Lower lobe of right lung (tissue), 2 donors: ENCODE measurements around the gene MSLN. TPM values are rescaled to one million over a fixed set of nuclear protein-coding genes. Genes with fewer than 3 reads are reported as not detected.
"Not testable (repeated sequence)": the region's sequence is repeated elsewhere in the genome, so short reads cannot be mapped to it uniquely, and the experiment has no call there.

Source experiments
- ATAC-seq, 2 donors: fragments of 200-7000 bp; cut with Tn5 transposase; one replicate each; pipeline ENCODE4 v1.9.1; 2020 to 2022; ENCODE audit warnings: mild to moderate bottlenecking in 2 of 2, moderate library complexity in 2 of 2
- DNase-seq: peaks from one replicate; pipeline ENCODE4 v3.0.0-alpha.2; 2020
- H3K27ac ChIP-seq: fragments of 200-600 bp; one replicate; pipeline ENCODE4 v1.8.0; 2022
- H3K27me3 ChIP-seq: fragments of 200-600 bp; one replicate; pipeline ENCODE4 v1.8.0; 2022; ENCODE audit warnings: low read depth
- H3K36me3 ChIP-seq: fragments of 200-600 bp; one replicate; pipeline ENCODE4 v1.8.0; 2022; ENCODE audit warnings: mild to moderate bottlenecking
- H3K4me1 ChIP-seq: fragments of 200-600 bp; one replicate; pipeline ENCODE4 v1.8.0; 2022
- H3K4me3 ChIP-seq: fragments of 200-600 bp; one replicate; pipeline ENCODE4 v1.8.0; 2022; ENCODE audit warnings: mild to moderate bottlenecking
- H3K9me3 ChIP-seq: fragments of 200-600 bp; one replicate; pipeline ENCODE4 v1.8.0; 2022
- intact Hi-C: fragments of 100-400 bp; cut with DNase I; formaldehyde crosslinking; loops from one replicate; pipeline ENCODE4 v1.11.0; 2022
- total RNA-seq: library from RNA; stranded (reverse); fragmentation: NEBNext Ultra II Directional; extraction: Animal tissue kit (Norgen Biotek cat#: 25700); gene quantifications from one replicate; pipeline ENCODE4 v1.2.1, GENCODE V29; 2021
- TF ChIP-seq, protein P1 (sequence below): fragments of 200-600 bp; IDR thresholded peaks from one replicate; pipeline ENCODE4 v1.8.0; 2022; ENCODE audit warnings: antibody characterized with exemption, mild to moderate bottlenecking
- donor health status: DM: no; HTN: yes; CAD: no; lungs with severe emphysema.

Gene MSLN
- total RNA-seq, 1 donor from 2014 or later: 42.6 TPM

DNA sequence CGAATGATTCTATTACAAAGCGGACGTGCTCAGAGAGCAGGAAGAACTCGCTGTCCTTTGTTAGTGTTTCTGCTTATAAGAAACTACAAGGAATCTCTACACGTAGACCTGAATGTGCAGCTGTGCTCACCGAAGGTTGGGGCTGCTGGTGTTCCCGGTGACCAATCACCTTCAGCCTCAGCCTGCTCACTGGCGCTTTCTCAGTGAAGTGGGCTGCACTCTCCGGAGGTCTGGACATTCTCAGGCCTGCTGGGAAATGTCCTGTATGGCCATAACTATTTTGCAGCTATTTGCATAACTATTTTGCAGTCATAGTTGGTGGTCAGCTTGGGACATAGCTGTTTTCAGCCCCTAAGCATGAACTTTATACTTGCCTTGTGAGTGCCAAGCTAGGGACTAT is 10.0 kb upstream of the MSLN start:
- no peaks in the 10 kb centered on the region for H3K9me3 ChIP-seq
- no peaks in the 10 kb centered on the region for H3K36me3 ChIP-seq
- TF ChIP-seq, protein P1, sequence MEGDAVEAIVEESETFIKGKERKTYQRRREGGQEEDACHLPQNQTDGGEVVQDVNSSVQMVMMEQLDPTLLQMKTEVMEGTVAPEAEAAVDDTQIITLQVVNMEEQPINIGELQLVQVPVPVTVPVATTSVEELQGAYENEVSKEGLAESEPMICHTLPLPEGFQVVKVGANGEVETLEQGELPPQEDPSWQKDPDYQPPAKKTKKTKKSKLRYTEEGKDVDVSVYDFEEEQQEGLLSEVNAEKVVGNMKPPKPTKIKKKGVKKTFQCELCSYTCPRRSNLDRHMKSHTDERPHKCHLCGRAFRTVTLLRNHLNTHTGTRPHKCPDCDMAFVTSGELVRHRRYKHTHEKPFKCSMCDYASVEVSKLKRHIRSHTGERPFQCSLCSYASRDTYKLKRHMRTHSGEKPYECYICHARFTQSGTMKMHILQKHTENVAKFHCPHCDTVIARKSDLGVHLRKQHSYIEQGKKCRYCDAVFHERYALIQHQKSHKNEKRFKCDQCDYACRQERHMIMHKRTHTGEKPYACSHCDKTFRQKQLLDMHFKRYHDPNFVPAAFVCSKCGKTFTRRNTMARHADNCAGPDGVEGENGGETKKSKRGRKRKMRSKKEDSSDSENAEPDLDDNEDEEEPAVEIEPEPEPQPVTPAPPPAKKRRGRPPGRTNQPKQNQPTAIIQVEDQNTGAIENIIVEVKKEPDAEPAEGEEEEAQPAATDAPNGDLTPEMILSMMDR: no peak
- H3K27me3 ChIP-seq: no peaks in the 10 kb centered on the region
- no peak overlapping the region for H3K4me3 ChIP-seq
- no peaks in the 10 kb centered on the region for H3K4me1 ChIP-seq
- intact Hi-C loops: no loop called here
- no peak overlapping the region for H3K27ac ChIP-seq
- DNase-seq (no peak), ATAC-seq (no peak)

DNA sequence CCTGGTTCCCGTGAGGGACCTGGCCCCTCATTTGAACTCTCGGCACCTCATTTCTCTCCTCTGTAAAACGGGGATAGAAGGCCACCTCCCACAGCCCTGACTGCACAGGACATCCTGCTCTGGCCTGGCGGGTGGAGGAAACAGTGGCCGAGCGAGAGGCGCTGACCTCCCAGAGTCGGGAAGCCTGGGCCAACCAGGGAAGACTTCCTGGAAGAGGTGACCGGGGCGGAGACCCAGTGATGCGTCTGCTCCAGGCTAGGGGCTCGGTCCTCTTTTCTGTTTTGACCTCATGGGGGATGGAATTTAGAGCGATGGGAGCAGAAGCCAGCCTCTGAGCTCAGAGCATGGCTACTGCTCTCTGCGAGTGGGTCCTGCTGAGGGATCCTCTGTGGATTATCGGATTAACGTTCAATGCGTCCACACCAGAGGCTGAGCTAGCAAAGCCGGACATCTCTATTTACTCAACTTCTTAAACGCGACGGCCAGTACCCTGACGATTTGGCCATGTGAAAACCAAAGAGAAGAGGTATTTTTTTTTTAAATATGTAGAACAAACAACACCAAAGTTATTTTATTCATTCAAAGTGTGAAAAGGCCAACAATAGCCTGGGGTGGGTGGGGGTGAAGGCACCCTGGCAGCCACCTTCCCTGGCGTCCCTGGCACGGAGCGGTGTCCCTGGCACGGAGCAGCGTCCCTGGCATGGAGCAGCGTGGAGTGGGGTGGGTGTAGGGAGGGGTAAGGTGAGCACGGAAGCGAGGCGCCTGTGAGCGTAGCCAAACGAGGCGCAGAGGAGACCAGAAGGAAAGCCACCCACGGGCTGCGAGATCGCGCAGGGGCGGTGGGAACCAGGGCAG is 9.2 kb upstream of the MSLN start:
- ATAC-seq (peak; percentile 63 to 82), DNase-seq (peak; percentile 49)
- Histone ChIP-seq H3K4me1 (no peaks in the 10 kb centered on the region), H3K27me3 (no peaks in the 10 kb centered on the region), H3K4me3 (no peak overlapping the region), H3K36me3 (no peaks in the 10 kb centered on the region), H3K9me3 (no peaks in the 10 kb centered on the region), H3K27ac (no peak overlapping the region)
- TF ChIP-seq, protein P1: no peak
- intact Hi-C loops: no loop called here

DNA sequence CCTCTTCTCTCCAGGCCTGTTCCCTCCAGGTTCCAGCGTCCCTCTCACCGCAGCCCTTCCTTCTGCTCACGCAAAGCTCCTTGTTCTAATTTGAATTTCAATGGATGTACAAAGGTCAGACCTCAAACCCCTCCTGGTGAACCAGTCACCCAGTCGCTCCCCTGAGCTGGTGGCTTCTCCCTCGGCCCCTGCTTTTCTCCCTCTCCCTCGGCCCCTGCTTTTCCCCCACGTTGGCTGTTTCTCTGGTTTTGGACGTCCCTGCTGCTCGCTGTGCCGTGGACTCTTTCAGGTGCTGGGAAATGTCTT is 8.6 kb upstream of the MSLN start:
- no peaks in the 10 kb centered on the region for H3K9me3 ChIP-seq
- TF ChIP-seq, protein P1: no peak
- no peaks in the 10 kb centered on the region for H3K27me3 ChIP-seq
- H3K4me1 ChIP-seq: no peaks in the 10 kb centered on the region
- H3K4me3 ChIP-seq: no peak overlapping the region
- intact Hi-C loops: no loop called here
- H3K36me3 ChIP-seq: no peaks in the 10 kb centered on the region
- ATAC-seq: no peak
- H3K27ac ChIP-seq: no peak overlapping the region
- no peak for DNase-seq

DNA sequence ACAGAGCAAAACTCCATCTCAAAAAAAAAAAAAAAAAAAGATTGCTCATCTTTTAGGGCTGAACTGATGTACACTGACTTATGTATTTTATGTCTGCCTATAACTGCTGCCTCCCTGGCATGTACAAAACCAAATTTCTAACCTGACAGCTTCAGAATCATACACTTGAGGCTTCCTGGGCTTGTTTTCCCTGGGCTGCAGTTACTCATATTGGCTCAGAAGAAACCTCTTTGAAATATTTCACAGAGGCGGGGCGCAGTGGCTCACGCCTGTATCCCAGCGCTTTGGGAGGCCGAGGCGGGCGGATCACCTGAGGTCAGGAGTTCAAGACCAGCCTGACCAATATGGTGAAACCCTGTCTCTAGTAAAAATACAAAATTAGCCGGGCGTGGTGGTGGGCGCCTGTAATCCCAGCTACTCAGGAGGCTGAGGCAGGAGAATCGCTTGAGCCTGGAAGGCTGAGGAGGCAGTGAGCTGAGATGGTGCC is 6.4 kb upstream of the MSLN start:
- DNase-seq, H3K27me3 ChIP-seq, ATAC-seq, H3K36me3 ChIP-seq, H3K9me3 ChIP-seq, H3K4me1 ChIP-seq, H3K27ac ChIP-seq, intact Hi-C loops, H3K4me3 ChIP-seq: not testable (repeated sequence)

DNA sequence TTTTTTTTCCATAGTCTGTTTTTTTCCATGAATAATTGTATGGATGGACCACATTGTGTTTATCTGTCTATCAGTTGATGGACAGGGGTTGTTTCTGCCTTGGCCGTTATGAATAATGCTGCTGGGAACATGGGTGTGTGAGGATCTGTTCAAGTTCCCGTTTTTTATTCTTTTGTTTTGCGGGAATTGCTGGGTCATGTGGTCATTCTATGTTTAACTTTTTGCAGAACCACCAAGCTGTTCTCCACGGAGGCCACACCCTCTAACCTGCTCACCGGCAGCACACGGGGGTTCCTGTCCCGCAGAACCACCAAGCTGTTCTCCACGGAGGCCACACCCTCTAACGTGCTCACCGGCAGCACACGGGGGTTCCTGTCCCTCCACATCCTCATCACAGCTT is 5.9 kb upstream of the MSLN start:
- Histone ChIP-seq H3K36me3 (no peaks in the 10 kb centered on the region), H3K27me3 (no peaks in the 10 kb centered on the region), H3K27ac (no peak overlapping the region), H3K4me3 (no peak overlapping the region), H3K4me1 (no peaks in the 10 kb centered on the region), H3K9me3 (no peaks in the 10 kb centered on the region)
- DNase-seq: no peak
- intact Hi-C loops: no loop called here
- TF ChIP-seq, protein P1: no peak
- peak in 1 of 2 donors; percentile 8 for ATAC-seq

DNA sequence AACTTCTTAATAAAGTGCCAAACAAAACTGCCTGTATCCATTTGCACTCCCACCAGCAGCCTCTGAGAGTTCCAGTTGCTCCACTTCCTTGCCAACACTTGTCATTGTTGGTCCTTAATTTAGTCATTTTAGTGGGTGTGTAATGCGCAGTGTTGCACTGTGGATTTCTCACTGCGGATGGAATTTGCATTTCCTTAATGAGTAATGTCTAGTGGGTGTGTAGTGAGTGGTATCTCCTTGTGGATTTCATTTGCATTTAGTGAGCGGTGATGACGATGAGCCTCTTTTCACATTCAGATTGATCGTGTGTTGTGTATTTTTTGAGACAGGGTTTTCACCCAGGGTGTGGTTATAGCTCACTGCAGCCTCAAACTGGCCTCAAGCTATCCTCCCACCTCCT is 4.1 kb upstream of the MSLN start:
- no peak overlapping the region for H3K4me3 ChIP-seq
- no peak for ATAC-seq
- DNase-seq: no peak
- H3K27me3 ChIP-seq: no peaks in the 10 kb centered on the region
- H3K27ac ChIP-seq: no peak overlapping the region
- TF ChIP-seq, protein P1: no peak
- H3K4me1 ChIP-seq: peaks cover 8% of the 10 kb centered on the region
- no peaks in the 10 kb centered on the region for H3K9me3 ChIP-seq
- no peaks in the 10 kb centered on the region for H3K36me3 ChIP-seq
- intact Hi-C loops: no loop called here
